NCI-H1105 treated with DMSO at 0.1 percent for 48 hours (cell line): ENCODE measurements around the gene PRELID1.
"Not testable (repeated sequence)": the region's sequence is repeated elsewhere in the genome, so short reads cannot be mapped to it uniquely, and the experiment has no call there.

Experiments used
- DNase-seq: peaks from one replicate; lab custom pipeline; 2025; lab: John Stamatoyannopoulos, UW

PRELID1 gene

GRCh38 chr5:177300236-177300880 lies 3.2 kb upstream of the PRELID1 start:
- DNase-seq, result no peak

- DNase-seq, result no peak
Observed at GRCh38 chr5:177300951-177301350, 2.6 kb upstream of the PRELID1 start.

- DNase-seq, result peak; percentile 91
Observed at GRCh38 chr5:177301503-177302165, 2.0 kb upstream of the PRELID1 start.

- DNase-seq, result no peak
Observed at GRCh38 chr5:177302354-177303110, 1.1 kb upstream of the PRELID1 start.

- no peak for DNase-seq
Observed at GRCh38 chr5:177303925-177304391, 359 bp downstream of the PRELID1 start.

- no peak for DNase-seq
Observed at GRCh38 chr5:177304392-177305119, 957 bp downstream of the PRELID1 start.

GRCh38 chr5:177306103-177306640 lies 2.6 kb downstream of the PRELID1 start:
- DNase-seq, result not testable (repeated sequence)

GRCh38 chr5:177306674-177307543 lies 3.3 kb downstream of the PRELID1 start:
- DNase-seq, result no peak

- DNase-seq, result no peak
Observed at GRCh38 chr5:177307544-177308363, 4.2 kb downstream of the PRELID1 start.

GRCh38 chr5:177308740-177309139 lies 5.1 kb downstream of the PRELID1 start:
- no peak for DNase-seq

GRCh38 chr5:177309351-177310191 lies 6.0 kb downstream of the PRELID1 start:
- DNase-seq, result no peak

GRCh38 chr5:177310332-177310731 lies 6.7 kb downstream of the PRELID1 start:
- DNase-seq, result no peak

GRCh38 chr5:177310757-177311391 lies 7.3 kb downstream of the PRELID1 start:
- peak; percentile 9 for DNase-seq

GRCh38 chr5:177311392-177311722 lies 7.8 kb downstream of the PRELID1 start:
- DNase-seq, result no peak

GRCh38 chr5:177311723-177312648 lies 8.4 kb downstream of the PRELID1 start, which contains the start of gene MXD3:
Gene MXD3 (minus strand): TSS chr5:177311898. CDS start chr5:177311830, 68 bp downstream.
- DNase-seq, result peak; percentile 89

- peak; percentile 14 for DNase-seq
Observed at GRCh38 chr5:177312649-177313181, 9.1 kb downstream of the PRELID1 start.

GRCh38 chr5:177313561-177314259 lies 10.1 kb downstream of the PRELID1 start:
- no peak for DNase-seq
